ENCODE results near the gene SLC25A45.

Gene SLC25A45

DNA sequence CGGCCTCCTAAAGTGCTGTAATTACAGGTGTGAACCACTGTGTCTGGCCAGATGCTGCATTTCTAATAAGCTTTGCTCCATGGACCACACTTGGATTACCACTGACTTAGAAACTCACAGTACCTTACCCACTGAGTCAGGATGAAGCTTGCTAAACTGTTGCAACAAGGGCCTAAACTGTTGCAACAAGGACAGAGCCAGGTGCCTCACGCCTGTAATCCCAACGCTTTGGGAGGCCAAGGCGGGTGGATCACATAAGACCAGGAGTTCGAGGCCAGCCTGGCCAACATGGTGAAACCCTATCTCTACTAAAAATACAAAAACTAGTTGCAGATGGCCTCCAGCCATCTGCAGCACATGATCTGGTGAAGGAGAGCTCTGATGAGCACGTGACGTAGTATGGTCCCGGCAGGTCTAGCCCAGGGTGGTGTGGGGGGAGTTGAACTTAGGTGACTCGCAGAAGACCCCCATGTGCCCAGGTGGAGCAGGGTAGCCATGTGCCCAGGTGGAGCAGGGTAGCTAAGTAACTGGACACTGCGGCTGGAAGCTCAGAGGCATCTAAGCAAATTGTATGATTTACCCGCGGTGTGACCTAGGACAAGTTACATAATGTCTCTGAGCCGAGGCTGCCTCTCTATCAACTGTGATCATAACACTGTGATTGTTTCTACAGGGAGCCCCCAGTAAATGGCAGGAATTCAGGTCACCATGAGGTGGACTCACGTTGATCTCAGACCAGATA lies 8.4 kb downstream of the SLC25A45 start:
- TF ChIP-seq JUND (IDR thresholded peaks at IDR 0.05; ENCODE audit: low read depth), result no peak
- no peak for DNase-seq (ENCODE audit: low read depth in 1 of 2, low spot score in 1 of 2)
- in situ Hi-C loops (cut with HindIII; ENCODE audit: low pct_unique_long_range_greater_than_20kb, low sequenced_read_pairs), result no loop called here

DNA sequence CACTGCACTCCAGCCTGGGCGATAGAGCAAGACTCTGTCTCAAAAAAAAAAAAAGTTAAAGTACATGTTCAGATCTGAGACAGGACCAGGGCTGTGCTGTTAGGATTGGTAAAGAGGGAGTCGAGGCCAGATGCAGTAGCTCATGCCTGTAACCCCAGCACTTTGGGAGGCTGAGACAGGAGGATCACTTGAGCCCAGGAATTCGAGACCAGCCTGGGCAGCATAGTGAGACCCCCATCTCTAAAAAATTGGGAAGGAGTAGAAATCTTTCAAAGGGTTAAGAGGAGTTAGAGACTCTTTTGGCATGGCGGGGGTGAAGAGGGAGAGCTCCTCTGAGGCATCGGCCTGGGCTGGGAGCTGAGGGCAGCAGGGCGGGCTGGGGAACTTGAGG lies 11.8 kb downstream of the SLC25A45 start:
- no peak for DNase-seq (ENCODE audit: low read depth in 1 of 2, low spot score in 1 of 2)
- no peak for TF ChIP-seq JUND (IDR thresholded peaks at IDR 0.05; ENCODE audit: low read depth)
- in situ Hi-C loops (cut with HindIII; ENCODE audit: low pct_unique_long_range_greater_than_20kb, low sequenced_read_pairs), result no loop called here

DNA sequence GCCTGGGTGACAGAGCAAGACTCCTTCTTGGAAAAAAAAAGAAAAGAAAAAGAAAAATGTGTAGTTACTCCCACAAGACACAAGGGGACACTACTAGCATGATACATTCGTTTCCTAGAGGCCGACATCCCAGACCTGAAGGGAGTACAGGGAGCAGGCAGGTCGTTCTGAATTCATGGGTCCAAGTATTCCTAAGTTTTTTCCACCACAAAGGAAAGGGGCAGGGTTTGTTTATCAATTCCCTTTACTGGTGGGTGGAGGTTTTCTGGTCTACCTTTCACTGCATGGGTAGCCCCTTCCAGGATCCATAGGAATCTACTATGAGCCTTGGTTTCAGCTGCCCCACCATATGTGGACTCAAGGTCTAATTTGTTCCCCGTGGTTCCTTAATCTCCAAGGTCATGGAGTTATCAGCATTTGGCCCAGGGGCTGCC lies 16.1 kb downstream of the SLC25A45 start:
- in situ Hi-C loops (cut with HindIII; ENCODE audit: low pct_unique_long_range_greater_than_20kb, low sequenced_read_pairs), result no loop called here
- peak; percentile 89 to 93 for DNase-seq (ENCODE audit: low read depth in 1 of 2, low spot score in 1 of 2)
- no peak for TF ChIP-seq JUND (IDR thresholded peaks at IDR 0.05; ENCODE audit: low read depth)

DNA sequence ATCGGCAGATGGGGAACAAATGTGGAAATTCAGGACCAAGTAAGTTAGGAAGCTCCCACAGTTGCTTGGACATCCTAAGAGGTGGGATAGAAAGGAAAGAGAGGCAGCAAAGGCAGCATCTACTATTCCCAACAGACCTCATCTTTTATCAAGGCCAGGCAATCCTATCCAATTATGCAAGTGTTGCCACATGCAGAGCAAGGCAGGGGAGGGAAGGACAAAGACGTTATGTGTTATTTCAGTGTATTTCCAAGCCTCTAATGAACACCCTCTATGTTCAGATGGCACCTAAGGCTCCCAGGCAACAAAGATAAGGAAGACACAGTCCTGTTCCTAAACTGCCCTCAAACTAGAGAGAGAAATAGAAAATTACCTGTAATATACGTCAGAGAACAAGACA lies 18.7 kb downstream of the SLC25A45 start:
- TF ChIP-seq JUND (IDR thresholded peaks at IDR 0.05; ENCODE audit: low read depth), result no peak
- in situ Hi-C loops (cut with HindIII; ENCODE audit: low pct_unique_long_range_greater_than_20kb, low sequenced_read_pairs), result no loop called here
- DNase-seq (ENCODE audit: low read depth in 1 of 2, low spot score in 1 of 2), result no peak

DNA sequence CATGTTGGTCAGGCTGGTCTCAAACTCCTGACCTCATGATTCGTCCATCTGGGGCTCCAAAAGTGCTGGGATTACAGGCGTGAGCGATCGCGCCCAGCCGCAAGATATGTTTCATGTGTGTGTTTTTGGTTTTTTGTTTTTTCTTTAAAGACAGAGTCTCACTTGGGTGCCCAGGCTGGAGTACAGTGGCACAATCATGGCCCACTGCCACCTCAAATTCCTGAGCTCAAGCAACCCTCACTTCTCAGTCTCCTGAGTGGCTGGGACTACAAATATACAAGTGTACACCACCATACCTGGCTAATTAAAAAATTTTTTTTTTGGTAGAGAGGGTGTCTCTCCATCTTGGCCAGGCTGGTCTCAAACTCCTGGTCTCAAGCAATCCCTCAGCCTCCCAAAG lies 19.5 kb downstream of the SLC25A45 start:
- TF ChIP-seq JUND (IDR thresholded peaks at IDR 0.05; ENCODE audit: low read depth), result no peak
- no peak for DNase-seq (ENCODE audit: low read depth in 1 of 2, low spot score in 1 of 2)
- in situ Hi-C loops (cut with HindIII; ENCODE audit: low pct_unique_long_range_greater_than_20kb, low sequenced_read_pairs), result no loop called here

DNA sequence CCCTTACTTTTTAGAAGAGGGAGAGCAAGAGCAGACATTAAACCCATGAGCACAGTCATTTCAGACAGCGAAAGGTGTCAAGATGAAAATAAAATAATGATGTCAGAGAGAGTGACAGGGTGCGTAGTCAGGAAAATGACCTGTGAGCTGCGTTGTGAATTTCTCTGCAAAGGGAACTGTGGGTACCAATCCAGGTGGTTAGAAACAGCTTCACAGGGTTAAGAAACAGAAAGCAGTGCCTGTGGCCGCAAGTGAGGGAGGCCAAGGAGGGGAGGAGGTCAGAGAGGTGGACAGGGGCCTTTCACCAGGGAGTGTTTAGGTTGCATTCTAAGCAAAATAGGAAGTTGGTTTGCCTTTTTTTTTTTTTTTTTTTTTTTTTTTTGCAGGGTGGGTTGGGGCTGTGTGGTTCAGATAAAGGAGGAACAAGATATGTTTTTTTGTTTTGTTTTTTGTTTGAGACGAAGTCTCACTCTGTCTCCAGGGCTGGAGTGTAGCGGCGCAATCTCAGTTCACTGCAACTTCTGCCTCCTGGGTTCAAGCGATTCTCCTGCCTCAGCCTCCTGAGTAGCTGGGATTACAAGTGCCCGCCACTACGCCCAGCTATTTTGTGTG lies 20.0 kb downstream of the SLC25A45 start:
- in situ Hi-C loops (cut with HindIII; ENCODE audit: low pct_unique_long_range_greater_than_20kb, low sequenced_read_pairs), result no loop called here

DNA sequence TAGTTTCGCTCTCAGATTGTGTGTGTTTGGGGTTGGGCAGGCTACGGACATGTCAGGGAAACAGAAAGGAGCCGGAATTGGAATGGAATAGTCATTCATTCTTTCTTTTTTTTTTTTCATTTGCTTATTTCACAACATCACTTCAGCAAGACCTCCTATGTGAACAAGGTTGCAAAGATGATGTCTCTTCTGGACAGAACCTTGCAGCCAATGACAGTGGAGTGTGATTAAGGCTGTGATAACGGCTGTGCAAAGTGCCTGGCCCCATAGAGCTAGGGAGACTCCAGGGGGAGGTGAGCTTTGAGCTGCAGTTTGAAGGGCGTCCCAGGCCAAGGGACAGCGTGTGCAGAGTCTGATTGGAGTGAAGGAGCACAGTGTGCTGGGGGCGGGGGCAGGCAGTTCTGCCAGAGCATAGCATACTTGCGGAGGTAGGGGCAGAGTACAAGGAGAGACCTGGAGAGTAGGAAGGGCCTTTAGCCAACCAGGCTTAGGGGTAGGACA lies 24.5 kb downstream of the SLC25A45 start:
- no peak for TF ChIP-seq JUND (IDR thresholded peaks at IDR 0.05; ENCODE audit: low read depth)
- in situ Hi-C loops (cut with HindIII; ENCODE audit: low pct_unique_long_range_greater_than_20kb, low sequenced_read_pairs), result no loop called here
- no peak for DNase-seq (ENCODE audit: low read depth in 1 of 2, low spot score in 1 of 2)

More for the DNA sequence above, 20.0 kb downstream of the SLC25A45 start:
- no peak for TF ChIP-seq JUND (IDR thresholded peaks at IDR 0.05; ENCODE audit: low read depth)
- no peak for DNase-seq (ENCODE audit: low read depth in 1 of 2, low spot score in 1 of 2)

DNA sequence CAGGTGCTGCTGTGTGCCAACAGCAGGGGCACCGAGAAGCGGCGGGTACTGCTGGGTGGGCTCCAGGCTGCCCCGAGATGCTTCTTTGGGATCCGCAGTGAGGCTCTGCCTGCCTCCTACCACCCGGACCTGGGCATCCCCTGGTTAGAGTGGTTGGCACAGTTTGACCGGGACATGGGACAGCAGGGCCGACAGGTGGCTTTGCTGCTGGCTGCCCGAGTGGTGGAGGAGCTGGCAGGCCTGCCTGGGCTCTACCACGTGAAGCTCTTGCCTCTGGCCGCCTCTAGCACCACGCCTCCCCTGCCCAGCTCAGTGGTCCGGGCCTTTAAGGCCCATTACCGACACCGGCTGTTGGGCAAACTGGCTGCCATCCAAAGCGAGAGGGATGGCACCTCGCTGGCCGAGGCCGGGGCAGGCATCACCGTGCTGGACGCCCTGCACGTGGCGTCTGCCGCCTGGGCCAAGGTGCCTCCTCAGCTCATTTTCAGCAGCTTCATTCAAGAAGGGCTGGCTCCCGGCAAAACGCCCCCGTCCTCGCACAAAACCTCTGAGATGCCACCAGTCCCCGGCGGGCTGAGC lies 26.0 kb downstream of the SLC25A45 start:
- no peak for TF ChIP-seq JUND (IDR thresholded peaks at IDR 0.05; ENCODE audit: low read depth)
- in situ Hi-C loops (cut with HindIII; ENCODE audit: low pct_unique_long_range_greater_than_20kb, low sequenced_read_pairs), result no loop called here

DNA sequence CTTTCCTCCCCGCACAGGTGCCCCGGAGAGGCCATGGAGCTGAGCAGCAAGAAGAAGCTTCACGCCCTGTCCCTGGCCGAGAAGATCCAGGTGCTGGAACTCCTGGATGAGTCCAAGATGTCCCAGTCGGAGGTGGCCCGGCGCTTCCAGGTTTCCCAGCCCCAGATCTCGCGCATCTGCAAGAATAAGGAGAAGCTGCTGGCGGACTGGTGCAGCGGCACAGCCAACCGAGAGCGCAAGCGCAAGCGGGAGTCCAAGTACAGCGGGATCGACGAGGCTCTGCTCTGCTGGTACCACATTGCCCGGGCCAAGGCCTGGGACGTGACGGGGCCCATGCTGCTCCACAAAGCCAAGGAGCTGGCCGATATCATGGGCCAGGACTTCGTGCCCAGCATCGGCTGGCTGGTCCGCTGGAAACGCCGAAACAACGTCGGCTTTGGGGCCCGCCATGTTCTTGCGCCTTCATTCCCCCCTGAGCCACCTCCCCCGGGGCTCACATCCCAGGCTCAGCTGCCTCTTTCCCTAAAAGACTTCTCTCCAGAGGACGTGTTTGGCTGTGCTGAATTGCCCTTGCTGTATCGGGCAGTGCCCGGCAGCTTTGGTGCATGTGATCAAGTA lies 26.6 kb downstream of the SLC25A45 start:
- in situ Hi-C loops (cut with HindIII; ENCODE audit: low pct_unique_long_range_greater_than_20kb, low sequenced_read_pairs), result no loop called here
- TF ChIP-seq JUND (IDR thresholded peaks at IDR 0.05; ENCODE audit: low read depth), result no peak
- no peak for DNase-seq (ENCODE audit: low read depth in 1 of 2, low spot score in 1 of 2)

More for the DNA sequence above, 26.0 kb downstream of the SLC25A45 start:
- no peak for DNase-seq (ENCODE audit: low read depth in 1 of 2, low spot score in 1 of 2)

DNA sequence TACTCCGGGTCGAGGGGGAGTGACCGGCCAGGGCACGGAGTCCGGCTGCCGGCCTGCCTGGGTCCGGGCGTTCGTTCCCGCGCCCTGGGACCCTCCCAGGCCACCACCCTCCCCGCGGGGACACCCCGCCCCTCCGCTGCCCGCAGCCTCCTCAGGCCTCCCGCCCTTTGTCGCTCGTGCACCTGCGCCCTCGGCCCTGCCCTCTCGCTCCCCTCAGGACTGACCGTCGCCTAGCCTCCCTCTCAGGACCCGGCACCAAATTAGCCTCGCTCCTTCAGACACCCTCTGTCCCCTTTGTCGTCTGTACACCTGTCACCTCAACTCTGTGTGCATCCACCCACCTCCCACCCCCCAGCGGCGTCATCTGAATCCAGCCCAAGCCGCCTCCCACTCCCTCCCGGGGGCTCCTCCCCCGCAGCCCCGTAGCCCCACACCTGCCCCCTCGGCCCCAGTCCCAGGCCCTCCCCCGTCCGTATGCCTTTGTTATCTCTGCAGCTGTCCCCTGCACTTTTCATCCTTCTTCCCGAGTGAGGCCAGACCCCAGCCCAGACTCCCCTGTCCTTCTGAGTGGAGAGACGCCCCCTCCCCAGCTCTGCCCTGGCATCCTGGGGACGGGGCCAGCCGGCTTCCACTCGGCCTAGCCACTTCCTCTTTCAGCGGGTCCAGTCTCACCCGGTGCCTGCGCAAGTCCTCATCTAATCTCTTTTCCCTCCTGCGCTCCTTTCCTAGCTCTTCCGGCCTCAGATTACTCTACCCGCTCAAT lies 27.3 kb downstream of the SLC25A45 start:
- TF ChIP-seq JUND (IDR thresholded peaks at IDR 0.05; ENCODE audit: low read depth), result no peak
- peak; percentile 50 to 62 for DNase-seq (ENCODE audit: low read depth in 1 of 2, low spot score in 1 of 2)
- in situ Hi-C loops (cut with HindIII; ENCODE audit: low pct_unique_long_range_greater_than_20kb, low sequenced_read_pairs), result no loop called here

DNA sequence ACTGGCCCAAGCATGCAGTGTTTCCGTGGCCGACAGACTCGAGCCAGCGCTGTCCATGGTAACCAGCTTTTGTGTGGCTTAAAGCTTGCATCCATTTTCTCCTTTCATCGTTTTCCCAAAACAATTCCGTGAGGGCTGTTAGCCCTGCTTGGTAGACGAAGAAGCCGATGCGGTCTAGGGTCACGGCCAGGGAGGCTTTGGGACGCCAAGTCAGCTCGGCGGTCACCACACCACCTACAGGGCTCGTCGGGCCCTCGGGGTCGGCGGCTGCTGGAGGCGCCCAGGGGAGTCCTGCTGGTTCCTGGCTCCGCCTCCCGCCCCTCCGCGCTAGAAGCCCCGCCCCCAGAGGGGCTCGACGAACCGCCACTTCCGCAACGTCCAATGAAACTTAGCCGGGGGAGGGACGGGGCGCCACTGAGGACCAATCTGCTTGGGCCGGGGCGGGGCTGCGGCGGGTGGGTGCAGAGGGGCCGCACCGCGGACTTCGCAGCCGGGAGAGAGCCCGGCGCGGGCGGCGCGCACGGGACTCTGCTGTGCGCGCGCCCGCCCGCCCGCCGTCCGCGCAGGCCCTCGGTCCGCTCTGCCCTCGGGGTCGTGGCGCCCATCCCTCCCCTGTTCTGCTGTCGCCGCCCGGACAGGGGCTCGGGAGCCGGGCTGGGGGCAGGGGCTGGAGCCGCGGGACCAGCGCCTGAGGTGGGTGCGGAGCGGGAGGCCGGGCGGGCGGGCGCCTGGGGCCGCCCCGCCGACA lies 28.0 kb downstream of the SLC25A45 start, which contains the start of gene TIGD3:
Gene TIGD3, plus strand, starts transcription at position 487 of the 748 bp plus-strand sequence. CDS start 1,058 bp downstream, outside the sequence.
- peak; percentile 98 to 99 for DNase-seq (ENCODE audit: low read depth in 1 of 2, low spot score in 1 of 2)
- in situ Hi-C loops (cut with HindIII; ENCODE audit: low pct_unique_long_range_greater_than_20kb, low sequenced_read_pairs), result no loop called here

More for the DNA sequence above, 28.0 kb downstream of the SLC25A45 start, which contains the start of gene TIGD3:
- TF ChIP-seq JUND (IDR thresholded peaks at IDR 0.05; ENCODE audit: low read depth), result no peak
